ENCODE data around the gene EPB41L5.

GRCh38 chr2:119996148-119996547, 16.7 kb upstream of the EPB41L5 start:
- TF ChIP-seq CDX4 (CRISPR knock-in tag; IDR thresholded peaks at IDR 0.05; ENCODE audit: borderline replicate concordance), result no peak
- TF ChIP-seq TEAD4 (CRISPR knock-in tag; IDR thresholded peaks at IDR 0.05), result no peak
- no peak for TF ChIP-seq NFATC4 (CRISPR knock-in tag; IDR thresholded peaks at IDR 0.05)
- no peak for TF ChIP-seq MXD4 (CRISPR knock-in tag; IDR thresholded peaks at IDR 0.05; ENCODE audit: borderline replicate concordance)
- TF ChIP-seq ATF1 (CRISPR knock-in tag; IDR thresholded peaks at IDR 0.05), result no peak
- no peak for TF ChIP-seq CTCF (IDR thresholded peaks at IDR 0.05)
- TF ChIP-seq USF2 (CRISPR knock-in tag; IDR thresholded peaks at IDR 0.05), result no peak
